RWPE2 (cell line): Measurements from ENCODE around the gene OR2S2.
A peak's percentile ranks its signal among the peaks of the same experiment; 100 is the strongest.

Experiments
- ATAC-seq: fragments of 200-7000 bp; cut with Tn5 transposase; 3 replicates; pipeline ENCODE4 v1.9.1; 2021; ENCODE audit warnings: low read depth
- DNase-seq: peaks from one replicate; pipeline ENCODE4 v3.0.0-alpha.2; 2020; ENCODE audit warnings: low spot score
- H3K27ac ChIP-seq: fragments of 450-650 bp; 2 replicates; pipeline ENCODE4 v1.5.1; 2017; ENCODE audit warnings: mild to moderate bottlenecking; ENCODE audit not compliant: poor library complexity, severe bottlenecking
- H3K27me3 ChIP-seq: fragments of 250-450 bp; sonication (Bioruptor Pico); 2 replicates; pipeline ENCODE4 v1.5.1; 2021; ENCODE audit warnings: mild to moderate bottlenecking, moderate library complexity; ENCODE audit not compliant: insufficient read depth, poor library complexity, severe bottlenecking
- H3K36me3 ChIP-seq: fragments of 250-450 bp; sonication (Bioruptor Pico); 2 replicates; pipeline ENCODE4 v1.5.1; 2020; ENCODE audit warnings: low read depth, mild to moderate bottlenecking, moderate library complexity
- H3K4me1 ChIP-seq: fragments of 250-450 bp; sonication (Bioruptor Pico); 2 replicates; pipeline ENCODE4 v1.5.1; 2021; ENCODE audit warnings: mild to moderate bottlenecking, moderate library complexity; ENCODE audit not compliant: insufficient read depth, poor library complexity, severe bottlenecking
- H3K4me3 ChIP-seq: fragments of 250-450 bp; sonication (Bioruptor Pico); 2 replicates; pipeline ENCODE4 v1.5.1; 2021; ENCODE audit warnings: mild to moderate bottlenecking, moderate library complexity; ENCODE audit not compliant: severe bottlenecking
- H3K9me3 ChIP-seq: fragments of 250-450 bp; sonication (Bioruptor Pico); 2 replicates; pipeline ENCODE4 v1.5.1; 2021; ENCODE audit warnings: mild to moderate bottlenecking, moderate library complexity; ENCODE audit not compliant: severe bottlenecking
- TF ChIP-seq, protein P1 (sequence below): fragments of 450-650 bp; IDR thresholded peaks from one replicate; pipeline ENCODE4 v1.5.1; 2017; ENCODE audit warnings: mild to moderate bottlenecking, moderate library complexity; ENCODE audit not compliant: poor library complexity, severe bottlenecking

The OR2S2 gene

DNA sequence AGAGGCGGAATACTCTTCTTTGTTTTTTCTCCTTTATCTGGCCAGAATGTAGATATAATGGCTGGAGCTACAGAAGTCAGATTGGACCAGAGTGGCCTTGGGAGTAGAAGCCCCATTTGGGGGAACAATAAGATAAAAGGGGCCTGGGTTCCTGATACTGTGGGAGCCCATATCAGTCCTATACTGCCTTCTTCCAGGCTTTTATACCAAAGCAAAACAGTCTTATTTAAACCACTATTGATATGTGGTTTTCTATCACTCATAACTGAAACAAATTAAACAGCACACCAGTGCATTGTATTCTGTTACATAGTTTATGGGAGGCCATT, 34.4 kb downstream of the OR2S2 start:
- TF ChIP-seq, protein P1, sequence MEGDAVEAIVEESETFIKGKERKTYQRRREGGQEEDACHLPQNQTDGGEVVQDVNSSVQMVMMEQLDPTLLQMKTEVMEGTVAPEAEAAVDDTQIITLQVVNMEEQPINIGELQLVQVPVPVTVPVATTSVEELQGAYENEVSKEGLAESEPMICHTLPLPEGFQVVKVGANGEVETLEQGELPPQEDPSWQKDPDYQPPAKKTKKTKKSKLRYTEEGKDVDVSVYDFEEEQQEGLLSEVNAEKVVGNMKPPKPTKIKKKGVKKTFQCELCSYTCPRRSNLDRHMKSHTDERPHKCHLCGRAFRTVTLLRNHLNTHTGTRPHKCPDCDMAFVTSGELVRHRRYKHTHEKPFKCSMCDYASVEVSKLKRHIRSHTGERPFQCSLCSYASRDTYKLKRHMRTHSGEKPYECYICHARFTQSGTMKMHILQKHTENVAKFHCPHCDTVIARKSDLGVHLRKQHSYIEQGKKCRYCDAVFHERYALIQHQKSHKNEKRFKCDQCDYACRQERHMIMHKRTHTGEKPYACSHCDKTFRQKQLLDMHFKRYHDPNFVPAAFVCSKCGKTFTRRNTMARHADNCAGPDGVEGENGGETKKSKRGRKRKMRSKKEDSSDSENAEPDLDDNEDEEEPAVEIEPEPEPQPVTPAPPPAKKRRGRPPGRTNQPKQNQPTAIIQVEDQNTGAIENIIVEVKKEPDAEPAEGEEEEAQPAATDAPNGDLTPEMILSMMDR: no peak
- no peaks in the 10 kb centered on the region for H3K9me3 ChIP-seq
- ATAC-seq: no peak
- H3K36me3 ChIP-seq: no peaks in the 10 kb centered on the region
- H3K27me3 ChIP-seq: no peaks in the 10 kb centered on the region
- DNase-seq: no peak
- H3K27ac ChIP-seq: peak overlapping the region; percentile 84
- peaks cover 15% of the 10 kb centered on the region for H3K4me1 ChIP-seq
- no peak overlapping the region for H3K4me3 ChIP-seq

DNA sequence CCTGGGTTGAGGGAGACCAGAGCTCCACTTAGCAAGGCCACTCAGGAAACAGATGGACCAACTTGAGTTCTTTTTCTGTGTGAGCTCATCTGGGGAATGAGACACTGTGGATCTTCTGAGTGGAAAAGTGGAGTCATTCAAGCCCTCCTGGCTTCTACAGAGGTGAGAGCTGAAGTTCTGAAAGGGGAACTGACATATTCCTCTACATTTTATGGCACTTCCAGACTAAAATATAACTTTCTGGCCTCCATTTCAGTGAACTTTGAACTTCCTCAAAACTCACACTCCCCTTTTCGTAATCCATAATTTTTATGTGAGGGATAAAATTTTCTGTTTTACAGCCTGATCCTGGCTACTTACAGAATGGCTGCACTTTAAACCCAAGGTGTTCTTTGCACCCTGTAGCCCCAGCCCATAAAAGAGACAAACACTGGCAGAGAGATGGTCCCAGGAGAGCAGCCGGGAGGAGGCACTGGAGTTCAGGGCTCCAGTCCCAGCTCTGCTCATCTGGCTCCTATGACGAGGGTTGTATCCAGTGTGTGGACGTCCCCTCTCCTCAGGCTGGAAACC, 37.8 kb downstream of the OR2S2 start:
- no peak overlapping the region for H3K27ac ChIP-seq
- no peaks in the 10 kb centered on the region for H3K9me3 ChIP-seq
- ATAC-seq: no peak
- DNase-seq: no peak
- peaks cover 15% of the 10 kb centered on the region for H3K4me1 ChIP-seq
- TF ChIP-seq, protein P1: no peak
- no peak overlapping the region for H3K4me3 ChIP-seq
- no peaks in the 10 kb centered on the region for H3K36me3 ChIP-seq
- H3K27me3 ChIP-seq: no peaks in the 10 kb centered on the region

DNA sequence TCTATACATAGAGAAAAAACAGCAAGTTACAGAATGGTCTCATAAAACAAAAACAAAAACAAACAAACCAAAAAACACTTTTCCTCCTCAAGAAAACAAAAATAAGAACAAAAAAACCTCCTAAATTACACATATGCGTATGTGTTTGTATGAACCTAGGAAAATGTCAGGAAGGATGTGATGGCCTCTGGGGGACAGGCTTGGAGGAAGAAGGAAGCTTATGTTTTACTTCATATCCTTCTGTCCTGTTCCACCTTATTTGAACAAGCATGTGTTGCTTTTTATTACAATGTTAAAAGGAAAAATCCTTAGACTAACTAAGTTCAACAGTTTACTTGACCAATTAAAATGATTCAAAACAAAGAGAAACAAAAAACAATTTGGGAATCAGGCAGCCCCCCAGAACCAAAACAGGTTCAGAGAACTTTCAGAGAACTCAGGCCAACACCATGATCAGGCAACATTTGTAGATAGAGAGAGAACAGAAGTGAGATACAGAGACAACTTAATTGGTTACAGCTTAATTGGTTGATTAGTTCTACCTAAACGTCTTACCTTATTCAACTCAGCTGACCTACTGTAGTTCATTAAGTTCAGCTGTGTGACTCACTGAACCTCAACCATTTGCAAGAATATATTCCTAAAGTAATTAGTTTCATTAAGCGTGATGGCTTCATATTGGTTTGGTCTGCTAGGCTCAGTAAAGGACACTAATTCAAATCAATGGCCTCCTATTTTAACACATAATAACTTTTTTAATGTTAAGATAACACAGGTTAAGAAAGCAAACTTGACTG, 38.5 kb downstream of the OR2S2 start:
- Histone ChIP-seq H3K4me1 (peaks cover 13% of the 10 kb centered on the region), H3K36me3 (no peaks in the 10 kb centered on the region), H3K27ac (no peak overlapping the region), H3K27me3 (no peaks in the 10 kb centered on the region), H3K4me3 (no peak overlapping the region), H3K9me3 (no peaks in the 10 kb centered on the region)
- DNase-seq: no peak
- ATAC-seq: no peak
- TF ChIP-seq, protein P1: no peak

DNA sequence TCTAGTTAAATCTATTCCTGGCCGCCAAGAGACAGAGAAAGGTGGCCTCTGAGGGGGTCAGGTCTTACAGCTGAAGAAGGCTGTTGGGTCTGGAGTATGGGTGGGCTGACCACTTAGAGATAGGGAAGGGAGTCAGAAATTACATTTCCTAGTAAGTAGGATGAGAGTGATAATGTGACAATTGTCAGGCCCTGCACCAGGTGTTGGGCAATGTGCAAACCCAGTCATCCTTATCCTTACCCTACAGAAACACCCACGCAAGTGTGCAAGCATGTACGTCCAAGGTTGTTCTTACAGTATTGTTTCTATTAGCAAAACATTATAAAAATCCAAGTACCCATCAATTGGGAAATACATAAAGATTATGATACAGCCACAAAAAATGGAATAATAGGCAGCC, 39.2 kb downstream of the OR2S2 start:
- no peaks in the 10 kb centered on the region for H3K27me3 ChIP-seq
- ATAC-seq (no peak), DNase-seq (no peak)
- peaks cover 7% of the 10 kb centered on the region for H3K4me1 ChIP-seq
- no peaks in the 10 kb centered on the region for H3K9me3 ChIP-seq
- H3K4me3 ChIP-seq: no peak overlapping the region
- TF ChIP-seq, protein P1: no peak
- H3K27ac ChIP-seq: no peak overlapping the region
- H3K36me3 ChIP-seq: no peaks in the 10 kb centered on the region

DNA sequence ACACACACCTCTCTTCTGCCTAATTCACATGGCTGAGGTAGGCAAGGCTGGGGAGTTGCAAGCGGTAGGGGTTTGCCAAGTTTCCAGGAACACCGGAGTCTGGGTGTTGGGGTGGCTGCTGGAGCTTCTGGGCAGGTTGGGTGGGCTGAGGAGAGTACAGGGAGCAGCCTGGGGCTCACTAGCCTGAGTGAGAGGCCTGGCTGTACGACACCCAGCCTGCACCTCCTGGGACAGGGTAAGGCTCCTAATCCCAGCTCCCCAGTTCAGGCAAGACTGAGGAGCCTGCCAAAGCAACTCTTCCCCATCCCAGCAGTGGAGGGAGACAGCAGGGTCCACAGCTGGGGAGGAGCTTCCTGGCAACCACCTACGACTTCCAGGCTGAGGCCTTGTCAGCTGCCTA, 40.7 kb downstream of the OR2S2 start:
- DNase-seq (no peak), ATAC-seq (no peak)
- Histone ChIP-seq H3K36me3 (no peaks in the 10 kb centered on the region), H3K4me3 (no peak overlapping the region), H3K4me1 (no peaks in the 10 kb centered on the region), H3K27me3 (no peaks in the 10 kb centered on the region), H3K9me3 (no peaks in the 10 kb centered on the region), H3K27ac (no peak overlapping the region)
- TF ChIP-seq, protein P1: no peak
